ENCODE data around the gene SCYL2.
A peak's percentile ranks its signal among the peaks of the same experiment; 100 is the strongest.

SCYL2 gene

DNA sequence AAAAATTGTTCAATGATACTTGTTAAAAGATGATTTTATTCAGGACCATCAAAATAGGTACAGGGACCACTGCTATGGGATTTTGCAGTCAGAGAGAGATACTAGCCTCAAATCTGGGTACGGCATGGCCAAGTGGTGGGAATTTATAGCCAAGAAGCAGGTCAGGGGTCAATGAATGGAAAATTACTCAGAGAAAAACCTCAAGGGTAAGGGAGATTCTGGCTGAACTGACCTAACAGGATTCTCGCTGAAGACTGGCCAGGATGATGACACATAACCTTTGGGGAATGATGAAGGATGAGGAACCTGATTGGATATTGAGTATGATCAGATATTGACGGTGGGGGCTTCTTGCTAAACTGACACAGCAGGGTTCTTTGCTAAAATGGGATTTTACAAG lies 32.8 kb upstream of the SCYL2 start:
- peak; percentile 16; the same call in 2 of the 3 replicates for ATAC-seq
- no peak for TF ChIP-seq ZNF565 (CRISPR knock-in tag; conservative IDR thresholded peaks at IDR 0.05; ENCODE audit: low read depth)
- TF ChIP-seq TCF4 (CRISPR knock-in tag; IDR thresholded peaks at IDR 0.05; ENCODE audit: borderline replicate concordance), result no peak
- TF ChIP-seq, protein P1, sequence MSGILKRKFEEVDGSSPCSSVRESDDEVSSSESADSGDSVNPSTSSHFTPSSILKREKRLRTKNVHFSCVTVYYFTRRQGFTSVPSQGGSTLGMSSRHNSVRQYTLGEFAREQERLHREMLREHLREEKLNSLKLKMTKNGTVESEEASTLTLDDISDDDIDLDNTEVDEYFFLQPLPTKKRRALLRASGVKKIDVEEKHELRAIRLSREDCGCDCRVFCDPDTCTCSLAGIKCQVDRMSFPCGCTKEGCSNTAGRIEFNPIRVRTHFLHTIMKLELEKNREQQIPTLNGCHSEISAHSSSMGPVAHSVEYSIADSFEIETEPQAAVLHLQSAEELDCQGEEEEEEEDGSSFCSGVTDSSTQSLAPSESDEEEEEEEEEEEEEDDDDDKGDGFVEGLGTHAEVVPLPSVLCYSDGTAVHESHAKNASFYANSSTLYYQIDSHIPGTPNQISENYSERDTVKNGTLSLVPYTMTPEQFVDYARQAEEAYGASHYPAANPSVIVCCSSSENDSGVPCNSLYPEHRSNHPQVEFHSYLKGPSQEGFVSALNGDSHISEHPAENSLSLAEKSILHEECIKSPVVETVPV (CRISPR knock-in tag; IDR thresholded peaks at IDR 0.05), result no peak
- no peak for TF ChIP-seq RARB (CRISPR knock-in tag; IDR thresholded peaks at IDR 0.05)
- TF ChIP-seq ZFP30 (CRISPR knock-in tag; IDR thresholded peaks at IDR 0.05), result no peak
- no peak for TF ChIP-seq SNAI2 (CRISPR knock-in tag; IDR thresholded peaks at IDR 0.05)
- no peak for TF ChIP-seq ZNF70 (CRISPR knock-in tag; IDR thresholded peaks at IDR 0.05)
- TF ChIP-seq BACH2 (CRISPR knock-in tag; IDR thresholded peaks at IDR 0.05; ENCODE audit: borderline replicate concordance), result no peak
- TF ChIP-seq ARNTL (CRISPR knock-in tag; IDR thresholded peaks at IDR 0.05; ENCODE audit: borderline replicate concordance, low read depth), result no peak

DNA sequence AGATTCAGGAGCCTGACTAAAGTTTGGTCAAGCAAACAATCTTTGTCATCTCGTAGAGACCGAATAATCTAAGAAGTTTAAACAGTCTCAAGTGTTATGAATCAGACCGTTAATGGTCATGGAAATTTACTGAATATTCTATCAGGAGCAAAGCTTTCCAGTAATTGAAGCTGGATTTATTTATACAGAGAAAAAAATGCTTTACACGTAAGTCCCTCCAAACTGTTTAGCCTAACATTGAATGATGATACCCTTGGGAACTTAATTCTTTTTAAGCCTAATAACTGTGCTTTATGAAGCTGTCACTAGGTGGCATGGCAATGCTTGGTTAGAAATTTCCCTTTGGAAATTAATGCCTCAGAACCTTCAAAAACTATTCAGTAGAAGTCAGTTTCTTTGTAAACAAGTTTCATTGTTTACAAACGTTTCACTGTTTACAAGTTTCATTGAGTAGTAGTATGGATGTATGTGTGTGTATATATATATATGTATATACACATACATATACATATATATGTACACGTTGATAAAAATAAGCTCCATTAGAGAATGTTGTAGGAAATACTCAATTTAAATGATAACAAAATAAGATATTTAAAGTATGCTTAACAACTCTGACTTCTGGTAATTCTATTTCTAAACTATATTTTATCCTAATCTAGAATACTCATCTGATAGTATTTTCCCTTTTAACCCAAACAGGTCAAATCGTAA lies 32.2 kb upstream of the SCYL2 start:
- peak; percentile 85 for ATAC-seq

DNA sequence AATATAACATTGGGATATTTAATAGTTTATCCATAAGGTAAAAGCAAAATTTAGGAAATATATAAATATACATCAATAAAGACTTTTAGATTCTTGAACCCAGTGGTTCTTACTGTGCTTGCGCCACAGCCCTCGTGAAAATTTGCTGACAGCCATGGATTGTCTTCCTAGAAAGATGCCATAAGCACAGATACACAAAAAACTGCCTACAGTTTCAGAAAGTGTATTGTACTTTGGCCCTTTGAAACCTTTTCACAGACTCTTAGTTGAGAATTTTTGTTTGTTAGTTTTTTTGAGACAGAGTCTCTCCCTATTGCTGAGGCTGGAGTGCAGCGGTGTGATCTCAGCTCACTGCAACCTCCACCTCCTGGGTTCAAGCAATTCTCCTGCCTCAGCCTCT lies 28.2 kb upstream of the SCYL2 start:
- ATAC-seq, result no peak
- TF ChIP-seq SNAI2 (CRISPR knock-in tag; IDR thresholded peaks at IDR 0.05) (no peak), ZFP30 (CRISPR knock-in tag; IDR thresholded peaks at IDR 0.05) (no peak), ZNF565 (CRISPR knock-in tag; conservative IDR thresholded peaks at IDR 0.05; ENCODE audit: low read depth) (no peak), TOX (CRISPR knock-in tag; IDR thresholded peaks at IDR 0.05; ENCODE audit: borderline replicate concordance) (no peak), TCF4 (CRISPR knock-in tag; IDR thresholded peaks at IDR 0.05; ENCODE audit: borderline replicate concordance) (no peak)

More for the DNA sequence above, 32.2 kb upstream of the SCYL2 start:
- TF ChIP-seq ZNF8 (CRISPR knock-in tag; IDR thresholded peaks at IDR 0.05) (no peak), ZC3H10 (CRISPR knock-in tag; IDR thresholded peaks at IDR 0.05) (no peak), RARB (CRISPR knock-in tag; IDR thresholded peaks at IDR 0.05) (no peak), SNAI2 (CRISPR knock-in tag; IDR thresholded peaks at IDR 0.05) (no peak), ZFP30 (CRISPR knock-in tag; IDR thresholded peaks at IDR 0.05) (no peak), OSR1 (CRISPR knock-in tag; IDR thresholded peaks at IDR 0.05) (no peak)
- TF ChIP-seq, protein P2, sequence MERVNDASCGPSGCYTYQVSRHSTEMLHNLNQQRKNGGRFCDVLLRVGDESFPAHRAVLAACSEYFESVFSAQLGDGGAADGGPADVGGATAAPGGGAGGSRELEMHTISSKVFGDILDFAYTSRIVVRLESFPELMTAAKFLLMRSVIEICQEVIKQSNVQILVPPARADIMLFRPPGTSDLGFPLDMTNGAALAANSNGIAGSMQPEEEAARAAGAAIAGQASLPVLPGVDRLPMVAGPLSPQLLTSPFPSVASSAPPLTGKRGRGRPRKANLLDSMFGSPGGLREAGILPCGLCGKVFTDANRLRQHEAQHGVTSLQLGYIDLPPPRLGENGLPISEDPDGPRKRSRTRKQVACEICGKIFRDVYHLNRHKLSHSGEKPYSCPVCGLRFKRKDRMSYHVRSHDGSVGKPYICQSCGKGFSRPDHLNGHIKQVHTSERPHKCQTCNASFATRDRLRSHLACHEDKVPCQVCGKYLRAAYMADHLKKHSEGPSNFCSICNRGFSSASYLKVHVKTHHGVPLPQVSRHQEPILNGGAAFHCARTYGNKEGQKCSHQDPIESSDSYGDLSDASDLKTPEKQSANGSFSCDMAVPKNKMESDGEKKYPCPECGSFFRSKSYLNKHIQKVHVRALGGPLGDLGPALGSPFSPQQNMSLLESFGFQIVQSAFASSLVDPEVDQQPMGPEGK (CRISPR knock-in tag; IDR thresholded peaks at IDR 0.05; ENCODE audit: borderline replicate concordance), result no peak

GRCh38 chr12:100239589-100239988 lies 27.4 kb upstream of the SCYL2 start:
- TF ChIP-seq, protein P3, sequence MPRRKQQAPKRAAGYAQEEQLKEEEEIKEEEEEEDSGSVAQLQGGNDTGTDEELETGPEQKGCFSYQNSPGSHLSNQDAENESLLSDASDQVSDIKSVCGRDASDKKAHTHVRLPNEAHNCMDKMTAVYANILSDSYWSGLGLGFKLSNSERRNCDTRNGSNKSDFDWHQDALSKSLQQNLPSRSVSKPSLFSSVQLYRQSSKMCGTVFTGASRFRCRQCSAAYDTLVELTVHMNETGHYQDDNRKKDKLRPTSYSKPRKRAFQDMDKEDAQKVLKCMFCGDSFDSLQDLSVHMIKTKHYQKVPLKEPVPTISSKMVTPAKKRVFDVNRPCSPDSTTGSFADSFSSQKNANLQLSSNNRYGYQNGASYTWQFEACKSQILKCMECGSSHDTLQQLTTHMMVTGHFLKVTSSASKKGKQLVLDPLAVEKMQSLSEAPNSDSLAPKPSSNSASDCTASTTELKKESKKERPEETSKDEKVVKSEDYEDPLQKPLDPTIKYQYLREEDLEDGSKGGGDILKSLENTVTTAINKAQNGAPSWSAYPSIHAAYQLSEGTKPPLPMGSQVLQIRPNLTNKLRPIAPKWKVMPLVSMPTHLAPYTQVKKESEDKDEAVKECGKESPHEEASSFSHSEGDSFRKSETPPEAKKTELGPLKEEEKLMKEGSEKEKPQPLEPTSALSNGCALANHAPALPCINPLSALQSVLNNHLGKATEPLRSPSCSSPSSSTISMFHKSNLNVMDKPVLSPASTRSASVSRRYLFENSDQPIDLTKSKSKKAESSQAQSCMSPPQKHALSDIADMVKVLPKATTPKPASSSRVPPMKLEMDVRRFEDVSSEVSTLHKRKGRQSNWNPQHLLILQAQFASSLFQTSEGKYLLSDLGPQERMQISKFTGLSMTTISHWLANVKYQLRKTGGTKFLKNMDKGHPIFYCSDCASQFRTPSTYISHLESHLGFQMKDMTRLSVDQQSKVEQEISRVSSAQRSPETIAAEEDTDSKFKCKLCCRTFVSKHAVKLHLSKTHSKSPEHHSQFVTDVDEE (CRISPR knock-in tag; IDR thresholded peaks at IDR 0.05), result no peak
- TF ChIP-seq ZNF70 (CRISPR knock-in tag; IDR thresholded peaks at IDR 0.05) (no peak), ZNF8 (CRISPR knock-in tag; IDR thresholded peaks at IDR 0.05) (no peak), CREB5 (CRISPR knock-in tag; IDR thresholded peaks at IDR 0.05; ENCODE audit: low read depth) (no peak), ZNF565 (CRISPR knock-in tag; conservative IDR thresholded peaks at IDR 0.05; ENCODE audit: low read depth) (no peak), TCF4 (CRISPR knock-in tag; IDR thresholded peaks at IDR 0.05; ENCODE audit: borderline replicate concordance) (no peak), ESRRG (CRISPR knock-in tag; IDR thresholded peaks at IDR 0.05) (no peak), TOX (CRISPR knock-in tag; IDR thresholded peaks at IDR 0.05; ENCODE audit: borderline replicate concordance) (no peak), ZFP30 (CRISPR knock-in tag; IDR thresholded peaks at IDR 0.05) (no peak)
- TF ChIP-seq, protein P2 (CRISPR knock-in tag; IDR thresholded peaks at IDR 0.05; ENCODE audit: borderline replicate concordance), result no peak
- no peak for ATAC-seq
